ENCODE data around the gene SULT1C4. TPM values are rescaled to one million over a fixed set of nuclear protein-coding genes. Genes with fewer than 3 reads are reported as not detected.

SULT1C4 gene
- total and polyA plus RNA-seq, 2 experiments from 2014 or later, result 0.87 to 2.1 TPM

DNA sequence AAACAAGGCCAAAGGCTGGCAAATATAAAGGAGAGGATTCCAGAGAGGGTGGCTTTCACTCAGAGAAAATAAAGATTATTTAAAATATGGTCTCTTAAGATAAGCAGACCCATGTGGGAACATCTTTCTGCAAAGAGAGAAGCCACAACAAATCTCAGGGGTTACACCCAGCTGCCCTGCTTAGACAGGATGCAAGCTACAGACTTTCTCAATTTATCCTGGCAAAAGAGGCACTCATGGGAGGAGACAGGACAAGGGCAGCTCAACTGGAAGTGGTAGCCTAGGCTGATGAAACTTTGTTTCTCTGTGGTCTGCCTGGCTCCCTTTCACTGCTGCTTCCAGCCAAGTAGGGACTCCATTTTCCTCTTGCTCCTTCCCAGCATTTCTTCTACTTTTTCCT, 25.9 kb upstream of the SULT1C4 start:
- Mint-ChIP-seq H3K4me3 (no peak overlapping the region), H3K4me1 (peaks cover 4% of the 10 kb centered on the region; the same call in 2 of the 3 replicates), H3K9me3 (no peaks in the 10 kb centered on the region), H3K27ac (no peak overlapping the region), H3K36me3 (ENCODE audit: low read depth) (no peaks in the 10 kb centered on the region), H3K27me3 (ENCODE audit: insufficient read depth, low read depth, poor library complexity) (no peaks in the 10 kb centered on the region)
- Histone ChIP-seq H3K27ac (ENCODE audit: low read depth) (no peak overlapping the region), H3K27me3 (ENCODE audit: insufficient read depth) (no peaks in the 10 kb centered on the region), H3K4me3 (no peak overlapping the region), H3K4me1 (ENCODE audit: insufficient read depth) (no peaks in the 10 kb centered on the region; the same call in 1 of the 2 replicates), H3K4me2 (no peak overlapping the region), H3K36me3 (ENCODE audit: insufficient read depth) (no peaks in the 10 kb centered on the region), H4K20me1 (replicated peaks; ENCODE audit: insufficient read depth) (no peaks in the 10 kb centered on the region), H2AFZ (peak overlapping the region; percentile 61; the same call in 1 of the 2 replicates), H3F3A (replicated peaks; ENCODE audit: low read depth) (no peaks in the 10 kb centered on the region), H3K79me2 (replicated peaks; ENCODE audit: insufficient read depth) (no peaks in the 10 kb centered on the region), H3K9me2 (ENCODE audit: insufficient read depth) (no peaks in the 10 kb centered on the region)
- TF ChIP-seq ZNF114 (CRISPR knock-in tag; IDR thresholded peaks at IDR 0.05) (no peak), ZNF331 (CRISPR knock-in tag; IDR thresholded peaks at IDR 0.05; ENCODE audit: low read depth) (no peak), JUNB (IDR thresholded peaks at IDR 0.05; ENCODE audit: unreplicated experiment) (no peak), CREB1 (CRISPR knock-in tag; IDR thresholded peaks at IDR 0.05; ENCODE audit: low read depth) (no peak), STAT1 (IDR thresholded peaks at IDR 0.05; ENCODE audit: unreplicated experiment) (no peak)
- ATAC-seq, result no peak
- DNase-seq (ENCODE audit: low spot score), result no peak

DNA sequence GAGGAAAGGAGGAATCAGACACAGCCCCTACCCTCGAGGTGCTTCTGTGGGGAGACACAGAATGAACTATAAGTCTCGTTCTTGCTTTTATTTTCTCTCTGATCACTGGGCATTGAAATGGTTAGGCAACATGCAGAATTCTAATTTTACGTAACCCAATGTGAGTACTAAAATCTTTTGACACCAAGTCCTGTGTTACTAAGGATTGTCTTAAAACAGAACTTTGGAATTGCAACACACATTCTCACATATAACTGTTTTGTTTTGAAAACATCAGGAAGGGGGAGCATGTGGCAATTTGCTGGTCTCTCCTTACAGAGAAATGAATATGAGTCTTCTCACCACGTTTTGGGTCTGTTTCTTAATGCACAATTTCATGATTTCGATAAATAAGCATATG, 23.6 kb upstream of the SULT1C4 start:
- H2AFZ ChIP-seq, result peak overlapping the region; percentile 89; the same call in 1 of the 2 replicates
- H3K27ac ChIP-seq (ENCODE audit: low read depth), result no peak overlapping the region

More for the DNA sequence above, 23.6 kb upstream of the SULT1C4 start:
- Mint-ChIP-seq H3K4me1 (peaks cover 4% of the 10 kb centered on the region; the same call in 2 of the 3 replicates), H3K36me3 (ENCODE audit: low read depth) (no peaks in the 10 kb centered on the region), H3K27me3 (ENCODE audit: insufficient read depth, low read depth, poor library complexity) (no peaks in the 10 kb centered on the region), H3K27ac (no peak overlapping the region), H3K4me3 (no peak overlapping the region), H3K9me3 (no peaks in the 10 kb centered on the region)
- Histone ChIP-seq H3K4me2 (no peak overlapping the region), H3F3A (replicated peaks; ENCODE audit: low read depth) (no peaks in the 10 kb centered on the region), H3K9me2 (ENCODE audit: insufficient read depth) (no peaks in the 10 kb centered on the region), H3K79me2 (replicated peaks; ENCODE audit: insufficient read depth) (no peaks in the 10 kb centered on the region), H3K36me3 (ENCODE audit: insufficient read depth) (no peaks in the 10 kb centered on the region), H3K27me3 (ENCODE audit: insufficient read depth) (no peaks in the 10 kb centered on the region), H4K20me1 (replicated peaks; ENCODE audit: insufficient read depth) (no peaks in the 10 kb centered on the region), H3K4me3 (no peak overlapping the region), H3K4me1 (ENCODE audit: insufficient read depth) (no peaks in the 10 kb centered on the region)
- ATAC-seq (no peak), DNase-seq (ENCODE audit: low spot score) (no peak)
- TF ChIP-seq, protein P1, sequence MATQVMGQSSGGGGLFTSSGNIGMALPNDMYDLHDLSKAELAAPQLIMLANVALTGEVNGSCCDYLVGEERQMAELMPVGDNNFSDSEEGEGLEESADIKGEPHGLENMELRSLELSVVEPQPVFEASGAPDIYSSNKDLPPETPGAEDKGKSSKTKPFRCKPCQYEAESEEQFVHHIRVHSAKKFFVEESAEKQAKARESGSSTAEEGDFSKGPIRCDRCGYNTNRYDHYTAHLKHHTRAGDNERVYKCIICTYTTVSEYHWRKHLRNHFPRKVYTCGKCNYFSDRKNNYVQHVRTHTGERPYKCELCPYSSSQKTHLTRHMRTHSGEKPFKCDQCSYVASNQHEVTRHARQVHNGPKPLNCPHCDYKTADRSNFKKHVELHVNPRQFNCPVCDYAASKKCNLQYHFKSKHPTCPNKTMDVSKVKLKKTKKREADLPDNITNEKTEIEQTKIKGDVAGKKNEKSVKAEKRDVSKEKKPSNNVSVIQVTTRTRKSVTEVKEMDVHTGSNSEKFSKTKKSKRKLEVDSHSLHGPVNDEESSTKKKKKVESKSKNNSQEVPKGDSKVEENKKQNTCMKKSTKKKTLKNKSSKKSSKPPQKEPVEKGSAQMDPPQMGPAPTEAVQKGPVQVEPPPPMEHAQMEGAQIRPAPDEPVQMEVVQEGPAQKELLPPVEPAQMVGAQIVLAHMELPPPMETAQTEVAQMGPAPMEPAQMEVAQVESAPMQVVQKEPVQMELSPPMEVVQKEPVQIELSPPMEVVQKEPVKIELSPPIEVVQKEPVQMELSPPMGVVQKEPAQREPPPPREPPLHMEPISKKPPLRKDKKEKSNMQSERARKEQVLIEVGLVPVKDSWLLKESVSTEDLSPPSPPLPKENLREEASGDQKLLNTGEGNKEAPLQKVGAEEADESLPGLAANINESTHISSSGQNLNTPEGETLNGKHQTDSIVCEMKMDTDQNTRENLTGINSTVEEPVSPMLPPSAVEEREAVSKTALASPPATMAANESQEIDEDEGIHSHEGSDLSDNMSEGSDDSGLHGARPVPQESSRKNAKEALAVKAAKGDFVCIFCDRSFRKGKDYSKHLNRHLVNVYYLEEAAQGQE (IDR thresholded peaks at IDR 0.05; ENCODE audit: unreplicated experiment), result no peak
- TF ChIP-seq, protein P2, sequence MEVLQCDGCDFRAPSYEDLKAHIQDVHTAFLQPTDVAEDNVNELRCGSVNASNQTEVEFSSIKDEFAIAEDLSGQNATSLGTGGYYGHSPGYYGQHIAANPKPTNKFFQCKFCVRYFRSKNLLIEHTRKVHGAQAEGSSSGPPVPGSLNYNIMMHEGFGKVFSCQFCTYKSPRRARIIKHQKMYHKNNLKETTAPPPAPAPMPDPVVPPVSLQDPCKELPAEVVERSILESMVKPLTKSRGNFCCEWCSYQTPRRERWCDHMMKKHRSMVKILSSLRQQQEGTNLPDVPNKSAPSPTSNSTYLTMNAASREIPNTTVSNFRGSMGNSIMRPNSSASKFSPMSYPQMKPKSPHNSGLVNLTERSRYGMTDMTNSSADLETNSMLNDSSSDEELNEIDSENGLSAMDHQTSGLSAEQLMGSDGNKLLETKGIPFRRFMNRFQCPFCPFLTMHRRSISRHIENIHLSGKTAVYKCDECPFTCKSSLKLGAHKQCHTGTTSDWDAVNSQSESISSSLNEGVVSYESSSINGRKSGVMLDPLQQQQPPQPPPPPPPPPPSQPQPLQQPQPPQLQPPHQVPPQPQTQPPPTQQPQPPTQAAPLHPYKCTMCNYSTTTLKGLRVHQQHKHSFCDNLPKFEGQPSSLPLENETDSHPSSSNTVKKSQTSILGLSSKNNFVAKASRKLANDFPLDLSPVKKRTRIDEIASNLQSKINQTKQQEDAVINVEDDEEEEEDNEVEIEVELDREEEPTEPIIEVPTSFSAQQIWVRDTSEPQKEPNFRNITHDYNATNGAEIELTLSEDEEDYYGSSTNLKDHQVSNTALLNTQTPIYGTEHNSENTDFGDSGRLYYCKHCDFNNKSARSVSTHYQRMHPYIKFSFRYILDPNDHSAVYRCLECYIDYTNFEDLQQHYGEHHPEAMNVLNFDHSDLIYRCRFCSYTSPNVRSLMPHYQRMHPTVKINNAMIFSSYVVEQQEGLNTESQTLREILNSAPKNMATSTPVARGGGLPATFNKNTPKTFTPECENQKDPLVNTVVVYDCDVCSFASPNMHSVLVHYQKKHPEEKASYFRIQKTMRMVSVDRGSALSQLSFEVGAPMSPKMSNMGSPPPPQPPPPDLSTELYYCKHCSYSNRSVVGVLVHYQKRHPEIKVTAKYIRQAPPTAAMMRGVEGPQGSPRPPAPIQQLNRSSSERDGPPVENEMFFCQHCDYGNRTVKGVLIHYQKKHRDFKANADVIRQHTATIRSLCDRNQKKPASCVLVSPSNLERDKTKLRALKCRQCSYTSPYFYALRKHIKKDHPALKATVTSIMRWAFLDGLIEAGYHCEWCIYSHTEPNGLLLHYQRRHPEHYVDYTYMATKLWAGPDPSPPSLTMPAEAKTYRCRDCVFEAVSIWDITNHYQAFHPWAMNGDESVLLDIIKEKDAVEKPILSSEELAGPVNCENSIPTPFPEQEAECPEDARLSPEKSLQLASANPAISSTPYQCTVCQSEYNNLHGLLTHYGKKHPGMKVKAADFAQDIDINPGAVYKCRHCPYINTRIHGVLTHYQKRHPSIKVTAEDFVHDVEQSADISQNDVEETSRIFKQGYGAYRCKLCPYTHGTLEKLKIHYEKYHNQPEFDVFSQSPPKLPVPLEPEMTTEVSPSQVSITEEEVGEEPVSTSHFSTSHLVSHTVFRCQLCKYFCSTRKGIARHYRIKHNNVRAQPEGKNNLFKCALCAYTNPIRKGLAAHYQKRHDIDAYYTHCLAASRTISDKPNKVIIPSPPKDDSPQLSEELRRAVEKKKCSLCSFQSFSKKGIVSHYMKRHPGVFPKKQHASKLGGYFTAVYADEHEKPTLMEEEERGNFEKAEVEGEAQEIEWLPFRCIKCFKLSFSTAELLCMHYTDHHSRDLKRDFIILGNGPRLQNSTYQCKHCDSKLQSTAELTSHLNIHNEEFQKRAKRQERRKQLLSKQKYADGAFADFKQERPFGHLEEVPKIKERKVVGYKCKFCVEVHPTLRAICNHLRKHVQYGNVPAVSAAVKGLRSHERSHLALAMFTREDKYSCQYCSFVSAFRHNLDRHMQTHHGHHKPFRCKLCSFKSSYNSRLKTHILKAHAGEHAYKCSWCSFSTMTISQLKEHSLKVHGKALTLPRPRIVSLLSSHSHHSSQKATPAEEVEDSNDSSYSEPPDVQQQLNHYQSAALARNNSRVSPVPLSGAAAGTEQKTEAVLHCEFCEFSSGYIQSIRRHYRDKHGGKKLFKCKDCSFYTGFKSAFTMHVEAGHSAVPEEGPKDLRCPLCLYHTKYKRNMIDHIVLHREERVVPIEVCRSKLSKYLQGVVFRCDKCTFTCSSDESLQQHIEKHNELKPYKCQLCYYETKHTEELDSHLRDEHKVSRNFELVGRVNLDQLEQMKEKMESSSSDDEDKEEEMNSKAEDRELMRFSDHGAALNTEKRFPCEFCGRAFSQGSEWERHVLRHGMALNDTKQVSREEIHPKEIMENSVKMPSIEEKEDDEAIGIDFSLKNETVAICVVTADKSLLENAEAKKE (CRISPR knock-in tag; IDR thresholded peaks at IDR 0.05), result no peak
- no peak for TF ChIP-seq JUNB (IDR thresholded peaks at IDR 0.05; ENCODE audit: unreplicated experiment)
- TF ChIP-seq, protein P3, sequence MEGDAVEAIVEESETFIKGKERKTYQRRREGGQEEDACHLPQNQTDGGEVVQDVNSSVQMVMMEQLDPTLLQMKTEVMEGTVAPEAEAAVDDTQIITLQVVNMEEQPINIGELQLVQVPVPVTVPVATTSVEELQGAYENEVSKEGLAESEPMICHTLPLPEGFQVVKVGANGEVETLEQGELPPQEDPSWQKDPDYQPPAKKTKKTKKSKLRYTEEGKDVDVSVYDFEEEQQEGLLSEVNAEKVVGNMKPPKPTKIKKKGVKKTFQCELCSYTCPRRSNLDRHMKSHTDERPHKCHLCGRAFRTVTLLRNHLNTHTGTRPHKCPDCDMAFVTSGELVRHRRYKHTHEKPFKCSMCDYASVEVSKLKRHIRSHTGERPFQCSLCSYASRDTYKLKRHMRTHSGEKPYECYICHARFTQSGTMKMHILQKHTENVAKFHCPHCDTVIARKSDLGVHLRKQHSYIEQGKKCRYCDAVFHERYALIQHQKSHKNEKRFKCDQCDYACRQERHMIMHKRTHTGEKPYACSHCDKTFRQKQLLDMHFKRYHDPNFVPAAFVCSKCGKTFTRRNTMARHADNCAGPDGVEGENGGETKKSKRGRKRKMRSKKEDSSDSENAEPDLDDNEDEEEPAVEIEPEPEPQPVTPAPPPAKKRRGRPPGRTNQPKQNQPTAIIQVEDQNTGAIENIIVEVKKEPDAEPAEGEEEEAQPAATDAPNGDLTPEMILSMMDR (conservative IDR thresholded peaks at IDR 0.05; ENCODE audit: low read depth in 2 of 2), result no peak
- no peak for TF ChIP-seq NANOG (IDR thresholded peaks at IDR 0.05; ENCODE audit: borderline replicate concordance)
- TF ChIP-seq, protein P4, sequence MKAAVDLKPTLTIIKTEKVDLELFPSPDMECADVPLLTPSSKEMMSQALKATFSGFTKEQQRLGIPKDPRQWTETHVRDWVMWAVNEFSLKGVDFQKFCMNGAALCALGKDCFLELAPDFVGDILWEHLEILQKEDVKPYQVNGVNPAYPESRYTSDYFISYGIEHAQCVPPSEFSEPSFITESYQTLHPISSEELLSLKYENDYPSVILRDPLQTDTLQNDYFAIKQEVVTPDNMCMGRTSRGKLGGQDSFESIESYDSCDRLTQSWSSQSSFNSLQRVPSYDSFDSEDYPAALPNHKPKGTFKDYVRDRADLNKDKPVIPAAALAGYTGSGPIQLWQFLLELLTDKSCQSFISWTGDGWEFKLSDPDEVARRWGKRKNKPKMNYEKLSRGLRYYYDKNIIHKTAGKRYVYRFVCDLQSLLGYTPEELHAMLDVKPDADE (IDR thresholded peaks at IDR 0.05), result no peak

Measured in GM23338 (cell line).